Measurements from ENCODE around the gene MCM7. TPM values are rescaled to one million over a fixed set of nuclear protein-coding genes. Genes with fewer than 3 reads are reported as not detected.

MCM7 gene
- total RNA-seq, 6 experiments from 2014 or later: 70.9 to 139 (median 124) TPM

DNA sequence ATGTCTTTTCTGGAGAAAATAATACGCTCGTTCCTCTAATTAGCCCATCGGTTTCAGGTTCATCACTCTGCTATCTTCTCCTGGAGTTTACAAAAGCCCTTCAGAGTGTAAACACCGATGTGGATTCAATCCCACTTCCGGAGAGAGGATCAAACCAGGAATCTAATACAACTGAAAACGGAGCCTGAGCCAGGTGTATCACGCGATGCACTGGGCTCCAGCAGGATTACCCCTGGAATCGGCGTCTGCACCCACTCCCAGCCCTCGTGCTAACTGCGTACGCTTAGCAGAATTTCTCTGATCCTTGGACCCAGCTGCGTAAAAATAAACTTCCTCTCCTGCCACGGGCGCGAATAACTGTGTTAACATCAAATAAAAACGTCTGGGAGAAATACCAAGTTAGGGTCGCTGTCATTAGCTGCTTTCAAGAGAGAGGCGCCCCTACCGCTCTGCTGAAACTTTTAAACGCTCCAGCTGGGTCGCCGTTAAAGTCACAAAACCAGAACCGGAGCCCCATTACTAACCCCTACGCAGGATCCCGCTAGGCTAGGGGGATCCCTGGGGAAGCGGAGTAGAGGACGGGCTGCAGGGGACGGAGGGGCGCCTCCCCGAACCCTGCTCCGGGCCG lies 20.2 kb downstream of the MCM7 start:
- H3K27ac Mint-ChIP-seq: peak overlapping the region; percentile 87
- DNase-seq: no peak
- H3K36me3 Mint-ChIP-seq (ENCODE audit: low read depth): peaks cover 34% of the 10 kb centered on the region
- peaks cover 41% of the 10 kb centered on the region for H3K4me1 Mint-ChIP-seq (ENCODE audit: low read depth)
- no peaks in the 10 kb centered on the region for H3K27me3 Mint-ChIP-seq (ENCODE audit: insufficient read depth)
- no peaks in the 10 kb centered on the region; the same call in 1 of the 2 replicates for H3K9me3 Mint-ChIP-seq
- H3K4me3 Mint-ChIP-seq: peak overlapping the region; percentile 97
- TF ChIP-seq, protein P1, sequence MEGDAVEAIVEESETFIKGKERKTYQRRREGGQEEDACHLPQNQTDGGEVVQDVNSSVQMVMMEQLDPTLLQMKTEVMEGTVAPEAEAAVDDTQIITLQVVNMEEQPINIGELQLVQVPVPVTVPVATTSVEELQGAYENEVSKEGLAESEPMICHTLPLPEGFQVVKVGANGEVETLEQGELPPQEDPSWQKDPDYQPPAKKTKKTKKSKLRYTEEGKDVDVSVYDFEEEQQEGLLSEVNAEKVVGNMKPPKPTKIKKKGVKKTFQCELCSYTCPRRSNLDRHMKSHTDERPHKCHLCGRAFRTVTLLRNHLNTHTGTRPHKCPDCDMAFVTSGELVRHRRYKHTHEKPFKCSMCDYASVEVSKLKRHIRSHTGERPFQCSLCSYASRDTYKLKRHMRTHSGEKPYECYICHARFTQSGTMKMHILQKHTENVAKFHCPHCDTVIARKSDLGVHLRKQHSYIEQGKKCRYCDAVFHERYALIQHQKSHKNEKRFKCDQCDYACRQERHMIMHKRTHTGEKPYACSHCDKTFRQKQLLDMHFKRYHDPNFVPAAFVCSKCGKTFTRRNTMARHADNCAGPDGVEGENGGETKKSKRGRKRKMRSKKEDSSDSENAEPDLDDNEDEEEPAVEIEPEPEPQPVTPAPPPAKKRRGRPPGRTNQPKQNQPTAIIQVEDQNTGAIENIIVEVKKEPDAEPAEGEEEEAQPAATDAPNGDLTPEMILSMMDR (IDR thresholded peaks at IDR 0.05): no peak

DNA sequence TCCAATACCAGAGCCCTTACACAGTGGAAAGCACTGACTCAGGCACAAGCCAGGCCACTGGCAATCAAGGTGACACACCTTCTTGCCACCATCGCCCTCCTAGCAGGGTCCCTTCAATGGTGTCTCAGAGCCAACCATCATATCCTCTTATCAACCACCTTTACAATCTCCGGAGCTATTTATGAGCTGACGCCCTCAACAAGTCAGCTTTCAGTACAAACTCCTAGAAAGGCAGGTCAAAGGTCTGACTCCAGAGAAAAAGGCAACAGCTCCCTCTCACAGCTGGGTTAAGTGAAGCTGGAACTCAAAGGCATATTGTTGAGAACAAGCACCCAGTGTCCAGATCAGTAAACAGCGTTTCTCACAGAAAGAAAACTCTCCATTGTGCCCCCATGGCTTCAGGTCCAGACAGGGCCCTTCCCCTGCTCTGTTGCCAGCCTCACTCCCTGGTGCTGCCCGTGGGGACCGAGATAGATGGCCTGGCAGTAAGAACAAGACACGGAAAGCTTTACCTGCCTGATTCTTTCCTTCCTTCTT lies 22.1 kb downstream of the MCM7 start:
- H3K9me3 Mint-ChIP-seq: no peaks in the 10 kb centered on the region; the same call in none of the 2 replicates
- H3K27me3 Mint-ChIP-seq (ENCODE audit: insufficient read depth): no peaks in the 10 kb centered on the region
- H3K27ac Mint-ChIP-seq: peak overlapping the region; percentile 53; the same call in 1 of the 2 replicates
- DNase-seq: no peak
- peaks cover 53% of the 10 kb centered on the region for H3K36me3 Mint-ChIP-seq (ENCODE audit: low read depth)
- TF ChIP-seq, protein P1 (IDR thresholded peaks at IDR 0.05): no peak
- peaks cover 34% of the 10 kb centered on the region for H3K4me1 Mint-ChIP-seq (ENCODE audit: low read depth)
- peak overlapping the region; percentile 10; the same call in 1 of the 2 replicates for H3K4me3 Mint-ChIP-seq

DNA sequence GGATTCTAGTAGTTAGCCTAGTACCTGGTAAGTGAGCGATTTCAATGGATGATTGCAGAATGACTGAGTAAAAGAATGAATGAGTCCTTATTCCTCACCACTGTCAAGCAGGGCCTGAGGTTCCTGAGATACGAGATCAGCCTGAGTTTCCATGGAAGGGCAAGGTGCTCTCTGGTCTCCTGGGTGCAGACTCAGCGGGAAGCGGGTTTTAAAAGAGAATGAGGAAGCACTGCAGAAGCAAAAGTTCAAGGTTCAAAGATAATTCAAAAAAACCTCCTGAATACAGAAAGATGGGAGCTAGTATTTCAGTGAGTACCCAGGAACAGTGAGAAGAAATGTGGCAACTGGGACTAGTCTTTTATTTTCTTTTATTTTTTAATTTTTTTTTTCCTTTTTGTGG lies 24.0 kb downstream of the MCM7 start:
- Mint-ChIP-seq H3K36me3 (ENCODE audit: low read depth) (peaks cover 72% of the 10 kb centered on the region), H3K4me1 (ENCODE audit: low read depth) (peaks cover 25% of the 10 kb centered on the region), H3K4me3 (no peak overlapping the region)

DNA sequence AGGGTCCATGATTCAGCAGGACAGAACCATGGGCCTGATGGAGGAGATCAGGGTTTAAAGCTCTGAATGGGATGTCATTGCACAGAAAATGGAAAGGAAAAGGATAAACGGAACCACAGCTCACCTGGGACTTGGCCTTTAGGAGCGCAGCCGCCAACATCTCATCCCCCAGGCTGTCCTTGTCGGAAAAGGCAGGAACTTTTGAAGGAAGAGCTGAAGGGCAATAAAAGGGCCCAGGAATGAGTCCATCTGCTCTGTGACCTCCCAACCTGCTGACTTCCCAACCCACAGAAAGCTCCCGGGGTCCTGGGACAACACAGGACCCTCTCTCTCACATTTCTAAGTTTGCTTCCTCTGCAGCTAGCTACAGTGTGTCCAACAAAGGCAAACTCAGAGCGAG lies 25.8 kb downstream of the MCM7 start:
- Mint-ChIP-seq H3K4me1 (ENCODE audit: low read depth) (peaks cover 18% of the 10 kb centered on the region), H3K4me3 (no peak overlapping the region), H3K36me3 (ENCODE audit: low read depth) (peaks cover 83% of the 10 kb centered on the region), H3K27me3 (ENCODE audit: insufficient read depth) (peaks cover 4% of the 10 kb centered on the region; the same call in 1 of the 2 replicates), H3K9me3 (peaks cover 36% of the 10 kb centered on the region), H3K27ac (no peak overlapping the region)
- TF ChIP-seq, protein P1 (IDR thresholded peaks at IDR 0.05): no peak
- no peak for DNase-seq

More for the DNA sequence above, 24.0 kb downstream of the MCM7 start:
- Mint-ChIP-seq H3K27ac (no peak overlapping the region), H3K27me3 (ENCODE audit: insufficient read depth) (peaks cover under 1% of the 10 kb centered on the region; the same call in 1 of the 2 replicates), H3K9me3 (peaks cover 18% of the 10 kb centered on the region)
- no peak for DNase-seq
- TF ChIP-seq, protein P1 (IDR thresholded peaks at IDR 0.05): no peak

DNA sequence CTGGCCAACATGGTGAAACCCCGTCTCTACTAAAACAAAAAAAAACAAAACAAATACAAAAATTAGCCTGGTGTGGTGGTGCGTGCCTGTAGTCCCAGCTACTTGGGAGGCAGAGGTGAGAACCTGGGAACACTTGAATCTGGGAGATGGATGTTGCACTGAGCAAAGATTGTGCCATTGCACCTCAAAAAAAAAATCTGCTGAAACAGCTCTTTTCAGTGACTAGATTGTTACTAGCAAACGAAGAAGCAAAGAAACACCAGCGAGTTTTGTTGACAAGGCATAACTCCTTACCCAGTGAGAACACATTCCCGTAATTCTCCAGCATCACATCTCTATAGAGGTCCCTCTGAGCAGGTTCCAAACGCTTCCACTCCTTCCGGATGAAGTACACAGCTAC lies 26.4 kb downstream of the MCM7 start:
- peaks cover 12% of the 10 kb centered on the region for H3K4me1 Mint-ChIP-seq (ENCODE audit: low read depth)
- H3K27me3 Mint-ChIP-seq (ENCODE audit: insufficient read depth): peaks cover 4% of the 10 kb centered on the region; the same call in 1 of the 2 replicates
- no peak for DNase-seq
- H3K9me3 Mint-ChIP-seq: peaks cover 42% of the 10 kb centered on the region
- TF ChIP-seq, protein P1 (IDR thresholded peaks at IDR 0.05): no peak
- no peak overlapping the region for H3K27ac Mint-ChIP-seq
- H3K4me3 Mint-ChIP-seq: no peak overlapping the region
- H3K36me3 Mint-ChIP-seq (ENCODE audit: low read depth): peaks cover 83% of the 10 kb centered on the region
